HEK293 (cell line): Measurements from ENCODE around the gene ZFYVE28.

Source experiments
- CTCF ChIP-seq: fragments of 450-650 bp; formaldehyde crosslinking; IDR thresholded peaks from 2 replicates; pipeline ENCODE4 v1.5.1; 2016; ENCODE audit warnings: missing biosample characterization, missing genetic modification characterization
- KLF8 ChIP-seq: fragments of 450-650 bp; formaldehyde crosslinking; IDR thresholded peaks from 2 replicates; pipeline ENCODE4 v1.5.1; 2016; ENCODE audit warnings: missing biosample characterization, missing genetic modification characterization
- ZNF292 ChIP-seq: fragments of 450-650 bp; formaldehyde crosslinking; IDR thresholded peaks from 2 replicates; pipeline ENCODE4 v1.5.1; 2016; ENCODE audit warnings: low read depth, missing biosample characterization, missing genetic modification characterization, borderline replicate concordance
- ZNF510 ChIP-seq: fragments of 450-650 bp; formaldehyde crosslinking; IDR thresholded peaks from 2 replicates; pipeline ENCODE4 v1.5.1; 2018; ENCODE audit warnings: mild to moderate bottlenecking, missing genetic modification characterization, missing biosample characterization; ENCODE audit not compliant: insufficient replicate concordance
- ZNF555 ChIP-seq: fragments of 450-650 bp; formaldehyde crosslinking; conservative IDR thresholded peaks from 2 replicates; pipeline ENCODE4 v1.5.1; 2017; ENCODE audit warnings: missing biosample characterization, mild to moderate bottlenecking, missing genetic modification characterization, inconsistent platforms

GRCh38 chr4:2340272-2341061 lies 78.0 kb downstream of the ZFYVE28 start:
- TF ChIP-seq ZNF292, result no peak
- no peak for TF ChIP-seq KLF8 (tag by site-specific recombination)
- no peak for TF ChIP-seq ZNF555 (tag by site-specific recombination)
- no peak for TF ChIP-seq CTCF (tag by site-specific recombination)
- TF ChIP-seq ZNF510 (tag by site-specific recombination), result no peak
